GM13977 (cell line): ENCODE measurements around the gene MPDU1.
A peak's percentile ranks its signal among the peaks of the same experiment; 100 is the strongest.

Experiments used
- DNase-seq: peaks from one replicate; pipeline ENCODE4 v3.0.0; 2012; ENCODE audit warnings: low spot score
- in situ Hi-C: fragments of 300-500 bp; cut with MboI; formaldehyde crosslinking; loops from one replicate; pipeline ENCODE4 v1.12.0; 2022; ENCODE audit warnings: low sequenced_read_pairs, low pct_unique_long_range_greater_than_20kb, mixed read lengths, inconsistent platforms; ENCODE audit not compliant: unreplicated experiment
- TF ChIP-seq, protein P1 (sequence below): IDR thresholded peaks from 2 replicates; pipeline ENCODE4 v1.5.1; 2012; ENCODE audit warnings: mild to moderate bottlenecking, control low read depth; ENCODE audit not compliant: insufficient read depth; ENCODE audit errors: extremely low read depth, missing control alignments

Gene MPDU1

DNA sequence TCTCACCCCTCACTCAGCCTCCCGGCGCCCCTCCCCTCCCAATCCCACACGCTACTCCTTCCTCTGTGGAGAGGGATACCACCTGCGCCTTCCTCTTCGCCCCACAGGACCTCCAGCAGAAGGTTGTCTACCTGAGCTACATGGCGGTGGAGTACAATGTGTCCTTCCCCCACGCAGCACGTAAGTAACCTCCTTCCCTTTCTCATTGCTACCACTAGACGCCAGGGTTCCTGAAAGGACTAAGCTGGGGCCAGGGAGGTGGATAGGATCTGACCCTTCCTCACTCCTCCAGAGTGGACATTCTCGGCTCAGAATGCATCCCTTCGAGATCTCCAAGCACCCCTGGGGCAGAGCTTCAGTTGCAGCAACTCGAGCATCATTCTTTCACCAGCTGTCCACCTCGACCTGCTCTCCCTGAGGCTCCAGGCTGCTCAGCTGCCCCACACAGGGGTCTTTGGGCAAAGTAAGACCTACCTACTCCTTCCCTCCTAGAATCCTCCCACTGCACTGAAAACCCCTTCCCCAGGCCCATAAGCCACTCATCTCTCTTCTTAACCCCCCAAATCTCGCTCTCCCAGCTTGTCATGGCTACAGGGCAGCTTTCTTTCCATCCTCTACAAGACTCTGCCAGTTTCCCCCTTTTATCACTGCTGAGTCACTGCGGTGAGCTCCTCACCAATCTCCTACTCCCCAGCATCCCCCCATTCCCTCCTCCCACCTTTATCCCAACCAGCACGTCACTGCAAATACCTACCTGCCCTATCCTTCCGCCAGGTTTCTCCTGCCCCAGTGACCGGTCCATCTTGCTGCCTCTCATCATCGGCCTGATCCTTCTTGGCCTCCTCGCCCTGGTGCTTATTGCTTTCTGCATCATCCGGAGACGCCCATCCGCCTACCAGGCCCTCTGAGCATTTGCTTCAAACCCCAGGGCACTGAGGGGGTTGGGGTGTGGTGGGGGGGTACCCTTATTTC, 2.8 kb upstream of the MPDU1 start:
- no peak for DNase-seq
- in situ Hi-C loops: no loop called here
- TF ChIP-seq, protein P1, sequence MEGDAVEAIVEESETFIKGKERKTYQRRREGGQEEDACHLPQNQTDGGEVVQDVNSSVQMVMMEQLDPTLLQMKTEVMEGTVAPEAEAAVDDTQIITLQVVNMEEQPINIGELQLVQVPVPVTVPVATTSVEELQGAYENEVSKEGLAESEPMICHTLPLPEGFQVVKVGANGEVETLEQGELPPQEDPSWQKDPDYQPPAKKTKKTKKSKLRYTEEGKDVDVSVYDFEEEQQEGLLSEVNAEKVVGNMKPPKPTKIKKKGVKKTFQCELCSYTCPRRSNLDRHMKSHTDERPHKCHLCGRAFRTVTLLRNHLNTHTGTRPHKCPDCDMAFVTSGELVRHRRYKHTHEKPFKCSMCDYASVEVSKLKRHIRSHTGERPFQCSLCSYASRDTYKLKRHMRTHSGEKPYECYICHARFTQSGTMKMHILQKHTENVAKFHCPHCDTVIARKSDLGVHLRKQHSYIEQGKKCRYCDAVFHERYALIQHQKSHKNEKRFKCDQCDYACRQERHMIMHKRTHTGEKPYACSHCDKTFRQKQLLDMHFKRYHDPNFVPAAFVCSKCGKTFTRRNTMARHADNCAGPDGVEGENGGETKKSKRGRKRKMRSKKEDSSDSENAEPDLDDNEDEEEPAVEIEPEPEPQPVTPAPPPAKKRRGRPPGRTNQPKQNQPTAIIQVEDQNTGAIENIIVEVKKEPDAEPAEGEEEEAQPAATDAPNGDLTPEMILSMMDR: no peak

GRCh38 chr17:7582396-7583252, 1.0 kb upstream of the MPDU1 start:
- TF ChIP-seq, protein P1: no peak
- no peak for DNase-seq
- in situ Hi-C loops: no loop called here

DNA sequence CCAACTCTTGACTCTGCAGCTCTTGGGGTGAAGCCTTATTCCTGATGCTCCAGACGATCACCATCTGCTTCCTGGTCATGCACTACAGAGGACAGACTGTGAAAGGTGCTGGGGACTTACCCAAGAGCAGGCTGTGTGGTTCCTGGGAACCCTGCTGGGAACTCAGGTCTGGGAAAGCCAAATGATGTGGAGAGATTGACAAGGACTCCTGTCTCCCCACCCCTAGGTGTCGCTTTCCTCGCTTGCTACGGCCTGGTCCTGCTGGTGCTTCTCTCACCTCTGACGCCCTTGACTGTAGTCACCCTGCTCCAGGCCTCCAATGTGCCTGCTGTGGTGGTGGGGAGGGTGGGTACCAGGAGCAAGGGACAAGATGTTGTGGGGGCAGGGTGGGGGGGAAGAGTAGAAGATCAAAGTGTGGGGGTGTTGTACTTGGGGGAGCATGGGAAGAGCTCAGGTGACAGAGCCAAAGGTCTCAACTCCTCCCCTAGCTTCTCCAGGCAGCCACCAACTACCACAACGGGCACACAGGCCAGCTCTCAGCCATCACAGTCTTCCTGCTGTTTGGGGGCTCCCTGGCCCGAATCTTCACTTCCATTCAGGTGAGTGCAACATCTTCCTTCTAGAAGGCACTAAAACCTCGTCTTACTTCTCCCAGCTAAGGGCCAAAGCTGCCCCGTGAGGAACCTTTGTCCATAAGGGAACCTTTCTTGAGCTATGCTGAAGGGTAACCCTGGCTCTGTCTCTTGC, 3.2 kb downstream of the MPDU1 start:
- no peak for DNase-seq
- TF ChIP-seq, protein P1: peak; percentile 7
- in situ Hi-C loops: no loop called here

GRCh38 chr17:7587420-7588151, 3.9 kb downstream of the MPDU1 start:
- DNase-seq: no peak
- in situ Hi-C loops: no loop called here
- TF ChIP-seq, protein P1: no peak

DNA sequence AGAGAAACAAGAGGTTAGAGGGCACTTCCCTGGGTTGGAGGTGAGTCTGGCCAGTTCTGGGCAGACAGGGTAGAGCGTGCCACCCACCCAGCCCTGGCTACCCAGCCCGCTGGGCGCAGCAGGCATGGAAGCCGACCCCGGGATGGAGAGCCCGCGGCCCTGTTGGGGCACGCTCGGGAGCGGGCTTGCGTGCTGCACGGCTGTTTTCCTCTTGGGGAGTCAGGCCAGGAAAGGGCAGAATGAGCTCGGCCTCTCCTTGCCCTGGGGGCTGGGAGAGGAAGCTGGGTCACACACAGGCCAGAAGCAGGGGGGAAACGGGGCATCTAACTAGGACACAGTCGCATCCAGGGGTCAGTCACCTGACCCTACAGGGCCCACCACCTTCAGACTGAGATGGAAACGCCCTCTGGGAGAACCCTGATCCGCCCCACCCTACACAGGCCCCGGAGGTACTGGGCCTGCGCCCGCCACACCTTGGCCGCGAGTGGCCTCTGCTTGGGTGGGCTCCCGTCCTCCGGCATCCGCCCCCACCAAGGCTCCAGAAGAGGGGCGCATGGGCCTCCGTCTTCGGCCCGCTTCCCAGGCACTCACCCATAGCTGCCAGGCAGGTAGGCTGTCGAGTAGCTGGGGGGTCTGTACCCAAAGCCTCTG, 5.0 kb downstream of the MPDU1 start:
- in situ Hi-C loops: no loop called here
- peak; percentile 42 for DNase-seq

More for the DNA sequence above, 5.0 kb downstream of the MPDU1 start:
- TF ChIP-seq, protein P1: no peak
